ENCODE results near the gene SMIM35. TPM values are rescaled to one million over a fixed set of nuclear protein-coding genes. Genes with fewer than 3 reads are reported as not detected.

The SMIM35 gene
- polyA plus RNA-seq, 1 of the 3 experiments (the other 2 are of a cell fraction) = not detected

GRCh38 chr11:117999354-117999993, 87.3 kb downstream of the SMIM35 start (continued):
- TF ChIP-seq FOSL2 (IDR thresholded peaks at IDR 0.05; ENCODE audit: borderline replicate concordance, low read depth) = no peak

GRCh38 chr11:117998664-117999353, 88.0 kb downstream of the SMIM35 start:
- CTCF ChIA-PET = no interaction called here

GRCh38 chr11:117997823-117998579, 88.8 kb downstream of the SMIM35 start:
- no peak overlapping the region for H3K4me3 ChIP-seq (ENCODE audit: low read depth in 2 of 2, low read length in 1 of 2)
- no peak overlapping the region for H3K9ac ChIP-seq
- H3K36me3 ChIP-seq (replicated peaks in 1 of 2; ENCODE audit: control insufficient read depth in 1 of 2, insufficient read depth in 2 of 2, low read length in 1 of 2) = no peaks in the 10 kb centered on the region
- no peaks in the 10 kb centered on the region for H3K79me2 ChIP-seq (ENCODE audit: insufficient read depth)
- ChIA-PET POLR2A (no interaction called here), CTCF (interaction anchor here (1.1 kb wide), 1 partner anchor 51 kb away, joined by 6 read pairs; no protein-coding TSS in a partner anchor)
- no peak overlapping the region for H3K4me2 ChIP-seq
- no peak overlapping the region for H2AFZ ChIP-seq (ENCODE audit: low read depth)
- no peaks in the 10 kb centered on the region for H3K9me3 ChIP-seq
- no peak for DNase-seq
- H3K4me1 ChIP-seq (ENCODE audit: control insufficient read depth in 1 of 2, insufficient read depth in 2 of 2, low read depth in 1 of 2, low read length in 1 of 2) = no peaks in the 10 kb centered on the region
- H3F3A ChIP-seq (replicated peaks; ENCODE audit: insufficient read depth) = no peaks in the 10 kb centered on the region
- no peak overlapping the region for H3K27ac ChIP-seq (ENCODE audit: low read depth in 2 of 2, low read length in 1 of 2)
- no peaks in the 10 kb centered on the region for H3K9me2 ChIP-seq
- no peaks in the 10 kb centered on the region for H3K27me3 ChIP-seq (ENCODE audit: insufficient read depth)
- no peaks in the 10 kb centered on the region for H4K20me1 ChIP-seq (ENCODE audit: insufficient read depth)
- WGBS (ENCODE audit: low lambda C conversion rate) = 70% methylated on average over 9 of the region's 9 CpGs
- TF ChIP-seq RXRA (IDR thresholded peaks at IDR 0.05; ENCODE audit: borderline replicate concordance, low read depth) = no peak
- no peak for TF ChIP-seq ELF1 (IDR thresholded peaks at IDR 0.05)
- no peak for TF ChIP-seq GATA2 (CRISPR knock-in tag; IDR thresholded peaks at IDR 0.05)
- TF ChIP-seq EP300 (IDR thresholded peaks at IDR 0.05; ENCODE audit: borderline replicate concordance in 1 of 2, low read depth in 1 of 2, low read length in 1 of 2) = no peak
- TF ChIP-seq TEAD4 (IDR thresholded peaks at IDR 0.05; ENCODE audit: borderline replicate concordance, insufficient read depth) = no peak
- TF ChIP-seq NFIC (IDR thresholded peaks at IDR 0.05; ENCODE audit: borderline replicate concordance) = no peak
- no peak for TF ChIP-seq USF2 (IDR thresholded peaks at IDR 0.05; ENCODE audit: borderline replicate concordance, low read depth, low read length)
- TF ChIP-seq MAX (IDR thresholded peaks at IDR 0.05; ENCODE audit: low read depth) = no peak
- TF ChIP-seq TAF1 (IDR thresholded peaks at IDR 0.05; ENCODE audit: borderline replicate concordance, low read depth, low read length) = no peak
- TF ChIP-seq EZH2phosphoT487 (IDR thresholded peaks at IDR 0.05; ENCODE audit: borderline replicate concordance, low read depth) = no peak
- TF ChIP-seq FOXJ3 (CRISPR knock-in tag; IDR thresholded peaks at IDR 0.05) = no peak
- TF ChIP-seq RCOR1 (IDR thresholded peaks at IDR 0.05; ENCODE audit: low read length) = no peak
- TF ChIP-seq USF1 (IDR thresholded peaks at IDR 0.05; ENCODE audit: borderline replicate concordance, low read depth) = no peak
- no peak for TF ChIP-seq NRF1 (IDR thresholded peaks at IDR 0.05; ENCODE audit: low read depth, low read length)
- no peak for TF ChIP-seq CTCF (IDR thresholded peaks at IDR 0.05)
- TF ChIP-seq RFX5 (IDR thresholded peaks at IDR 0.05; ENCODE audit: low read length) = no peak
- TF ChIP-seq JUND (IDR thresholded peaks at IDR 0.05) = no peak
- no peak for TF ChIP-seq RAD21 (IDR thresholded peaks at IDR 0.05; ENCODE audit: low read length)

More at GRCh38 chr11:117998664-117999353, 88.0 kb downstream of the SMIM35 start:
- Histone ChIP-seq H4K20me1 (ENCODE audit: insufficient read depth) (no peaks in the 10 kb centered on the region), H3F3A (replicated peaks; ENCODE audit: insufficient read depth) (no peaks in the 10 kb centered on the region), H3K4me3 (ENCODE audit: low read depth in 2 of 2, low read length in 1 of 2) (no peak overlapping the region), H3K9me3 (no peaks in the 10 kb centered on the region), H3K27me3 (ENCODE audit: insufficient read depth) (no peaks in the 10 kb centered on the region), H3K9ac (no peak overlapping the region), H3K4me2 (no peak overlapping the region), H2AFZ (ENCODE audit: low read depth) (no peak overlapping the region), H3K79me2 (ENCODE audit: insufficient read depth) (no peaks in the 10 kb centered on the region), H3K27ac (ENCODE audit: low read depth in 2 of 2, low read length in 1 of 2) (no peak overlapping the region), H3K36me3 (replicated peaks in 1 of 2; ENCODE audit: control insufficient read depth in 1 of 2, insufficient read depth in 2 of 2, low read length in 1 of 2) (no peaks in the 10 kb centered on the region), H3K4me1 (ENCODE audit: control insufficient read depth in 1 of 2, insufficient read depth in 2 of 2, low read depth in 1 of 2, low read length in 1 of 2) (no peaks in the 10 kb centered on the region), H3K9me2 (no peaks in the 10 kb centered on the region)
- no peak for TF ChIP-seq RCOR1 (IDR thresholded peaks at IDR 0.05; ENCODE audit: low read length)
- POLR2A ChIA-PET = no interaction called here
- DNase-seq = no peak
- WGBS (ENCODE audit: low lambda C conversion rate) = 39% methylated on average over 4 of the region's 10 CpGs

All from SK-N-SH (cell line).